HG03064 (cell line): ENCODE data around the gene RAD54L.
"Not testable (repeated sequence)": the region's sequence is repeated elsewhere in the genome, so short reads cannot be mapped to it uniquely, and the experiment has no call there.

Source experiments
- ATAC-seq: cut with Tn5 transposase; IDR thresholded peaks from one replicate; pipeline ENCODE4 v1.9.1; 2021; ENCODE audit warnings: low read depth; ENCODE audit not compliant: unreplicated experiment

The RAD54L gene

DNA sequence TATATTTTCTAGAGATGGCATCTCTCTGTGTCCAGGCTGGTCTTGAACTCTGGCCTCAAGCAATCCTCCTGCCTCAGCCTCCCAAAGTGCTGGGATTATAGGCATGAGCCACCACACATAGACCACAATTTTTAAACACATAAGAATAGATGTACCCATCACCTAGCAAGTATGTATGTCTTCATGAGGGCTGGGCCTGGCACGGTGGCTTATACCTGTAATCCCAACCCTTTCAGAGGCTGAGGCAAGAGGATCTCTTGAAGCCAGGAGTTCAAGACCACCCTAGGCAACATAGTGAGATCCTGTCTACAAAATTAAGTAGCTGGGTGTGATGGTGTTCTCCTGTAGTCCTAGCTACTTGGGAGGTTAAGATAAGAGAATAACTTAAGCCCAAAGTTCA lies 69.8 kb downstream of the RAD54L start:
- no peak for ATAC-seq

DNA sequence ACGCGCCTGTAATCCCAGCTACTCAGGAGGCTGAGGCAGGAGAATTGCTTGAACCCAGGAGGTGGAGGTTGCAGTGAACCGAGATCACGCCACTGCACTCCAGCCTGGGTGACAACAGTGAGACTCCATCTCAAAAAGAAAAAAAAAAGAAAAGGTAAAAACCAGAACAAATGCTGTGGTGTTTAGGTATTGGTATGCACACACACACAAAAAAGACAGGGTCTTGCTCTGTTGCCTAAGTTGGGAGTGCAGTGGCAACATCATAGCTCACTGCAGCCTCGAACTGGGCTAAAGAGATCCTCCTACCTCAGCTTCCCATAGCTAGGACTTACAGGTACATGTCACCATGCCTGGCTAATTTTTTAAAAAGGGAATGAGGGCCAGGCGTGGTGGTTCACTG lies 71.7 kb downstream of the RAD54L start:
- not testable (repeated sequence) for ATAC-seq

- ATAC-seq = not testable (repeated sequence)
Measured at GRCh38 chr1:46319960-46320914, 72.7 kb downstream of the RAD54L start.

GRCh38 chr1:46322191-46322590 lies 74.6 kb downstream of the RAD54L start:
- not testable (repeated sequence) for ATAC-seq

DNA sequence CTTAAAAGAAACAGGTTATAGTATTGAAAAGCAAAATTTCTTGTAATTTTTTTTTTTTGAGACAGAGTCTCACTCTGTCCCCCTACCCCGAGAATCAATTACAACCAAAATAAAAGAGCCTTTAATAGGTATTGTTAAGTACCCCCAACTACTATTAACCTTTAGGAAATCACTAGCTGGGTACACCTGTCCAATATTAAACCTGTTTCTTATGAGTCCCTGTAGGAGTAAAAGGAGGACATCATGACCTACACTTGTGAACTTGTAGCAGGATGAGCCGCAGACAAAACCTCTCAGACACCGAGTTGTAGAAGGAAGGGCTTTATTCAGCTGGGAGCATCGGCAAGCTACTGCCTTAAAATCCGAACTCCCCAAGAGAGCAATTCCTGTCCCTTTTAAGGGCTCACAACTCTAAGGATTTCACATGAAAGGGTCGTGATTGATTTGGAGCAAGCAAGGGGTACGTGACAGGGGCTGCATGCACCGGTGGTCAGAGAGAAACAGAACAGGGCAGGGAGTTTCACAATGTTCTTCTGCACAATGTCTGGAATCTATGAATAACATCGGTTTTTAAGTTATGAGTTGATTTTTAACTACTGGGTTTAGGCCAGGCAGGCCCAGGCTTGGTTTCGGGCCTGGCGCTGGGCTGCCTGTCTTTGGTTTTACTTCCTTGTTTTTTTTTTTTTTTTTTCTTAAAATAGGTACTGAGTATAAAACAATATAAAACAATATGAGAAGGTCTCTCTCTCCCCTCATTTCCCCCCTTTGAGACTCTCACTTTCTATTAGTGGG lies 77.9 kb downstream of the RAD54L start:
- not testable (repeated sequence) for ATAC-seq
